Activated naive CD4-positive, alpha-beta T cell treated with anti-CD3 and anti-CD28 coated beads, Interleukin-2, amount 50 U/mL, for 24 hours (primary cell): ENCODE data around the gene PLBD2.

ENCODE experiments used
- H3K27ac Mint-ChIP-seq: one replicate; pipeline ENCODE4 v1.8.0; 2021; ENCODE audit warnings: mild to moderate bottlenecking, mixed read lengths
- H3K27me3 Mint-ChIP-seq: one replicate; pipeline ENCODE4 v1.8.0; 2021; ENCODE audit warnings: mixed read lengths
- H3K36me3 Mint-ChIP-seq: one replicate; pipeline ENCODE4 v1.8.0; 2021; ENCODE audit warnings: mixed read lengths
- H3K4me1 Mint-ChIP-seq: one replicate; pipeline ENCODE4 v1.8.0; 2021; ENCODE audit warnings: mixed read lengths
- H3K4me3 Mint-ChIP-seq: one replicate; pipeline ENCODE4 v1.8.0; 2021; ENCODE audit warnings: mild to moderate bottlenecking, mixed read lengths
- H3K9me3 Mint-ChIP-seq: one replicate; pipeline ENCODE4 v1.8.0; 2021; ENCODE audit warnings: mixed read lengths

The PLBD2 gene

GRCh38 chr12:113432986-113433385 is 74.6 kb downstream of the PLBD2 start:
- Mint-ChIP-seq H3K9me3 (no peaks in the 10 kb centered on the region), H3K4me1 (no peaks in the 10 kb centered on the region), H3K4me3 (no peak overlapping the region), H3K27ac (no peak overlapping the region), H3K36me3 (no peaks in the 10 kb centered on the region), H3K27me3 (no peaks in the 10 kb centered on the region)

DNA sequence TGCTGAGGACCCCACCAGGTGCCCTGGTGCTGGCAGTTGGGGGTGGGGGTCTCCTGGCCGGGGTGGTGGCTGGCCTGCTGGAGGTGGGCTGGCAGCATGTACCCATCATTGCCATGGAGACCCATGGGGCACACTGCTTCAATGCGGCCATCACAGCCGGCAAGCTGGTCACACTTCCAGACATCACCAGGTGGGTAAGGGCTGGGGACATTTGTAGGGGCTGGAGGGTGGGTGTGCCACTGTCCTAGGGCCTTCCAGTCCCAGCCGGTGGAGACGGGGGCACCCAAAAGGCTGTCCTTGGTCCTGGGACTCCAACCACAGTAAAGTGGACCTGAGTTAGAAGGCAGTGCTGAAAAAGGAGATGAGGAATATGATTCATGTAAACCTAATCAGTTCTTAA is 77.0 kb downstream of the PLBD2 start:
- Mint-ChIP-seq H3K36me3 (no peaks in the 10 kb centered on the region), H3K9me3 (no peaks in the 10 kb centered on the region), H3K4me1 (no peaks in the 10 kb centered on the region), H3K27me3 (no peaks in the 10 kb centered on the region), H3K4me3 (no peak overlapping the region), H3K27ac (no peak overlapping the region)

- no peaks in the 10 kb centered on the region for H3K4me1 Mint-ChIP-seq
- H3K27ac Mint-ChIP-seq = no peak overlapping the region
- no peaks in the 10 kb centered on the region for H3K36me3 Mint-ChIP-seq
- H3K9me3 Mint-ChIP-seq = no peaks in the 10 kb centered on the region
- no peak overlapping the region for H3K4me3 Mint-ChIP-seq
- H3K27me3 Mint-ChIP-seq = no peaks in the 10 kb centered on the region
Measured at GRCh38 chr12:113436586-113436985, 78.2 kb downstream of the PLBD2 start.

GRCh38 chr12:113436993-113437728 is 78.8 kb downstream of the PLBD2 start:
- H3K9me3 Mint-ChIP-seq = no peaks in the 10 kb centered on the region
- H3K27me3 Mint-ChIP-seq = no peaks in the 10 kb centered on the region
- no peaks in the 10 kb centered on the region for H3K4me1 Mint-ChIP-seq
- H3K27ac Mint-ChIP-seq = no peak overlapping the region
- H3K4me3 Mint-ChIP-seq = no peak overlapping the region
- no peaks in the 10 kb centered on the region for H3K36me3 Mint-ChIP-seq

DNA sequence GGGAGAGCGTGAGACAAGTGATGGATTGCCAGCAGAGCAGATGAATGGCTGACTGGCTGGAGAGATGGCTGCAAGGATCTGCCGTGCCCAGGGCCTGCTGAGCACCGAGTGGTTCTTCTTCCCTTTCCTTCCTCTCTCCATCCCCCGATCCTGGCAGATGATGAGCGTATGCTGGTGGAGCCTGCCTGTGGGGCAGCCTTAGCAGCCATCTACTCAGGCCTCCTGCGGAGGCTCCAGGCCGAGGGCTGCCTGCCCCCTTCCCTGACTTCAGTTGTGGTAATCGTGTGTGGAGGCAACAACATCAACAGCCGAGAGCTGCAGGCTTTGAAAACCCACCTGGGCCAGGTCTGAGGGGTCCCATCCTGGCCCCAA is 79.3 kb downstream of the PLBD2 start:
- Mint-ChIP-seq H3K4me1 (no peaks in the 10 kb centered on the region), H3K27ac (no peak overlapping the region), H3K4me3 (no peak overlapping the region), H3K9me3 (no peaks in the 10 kb centered on the region), H3K27me3 (no peaks in the 10 kb centered on the region), H3K36me3 (no peaks in the 10 kb centered on the region)

DNA sequence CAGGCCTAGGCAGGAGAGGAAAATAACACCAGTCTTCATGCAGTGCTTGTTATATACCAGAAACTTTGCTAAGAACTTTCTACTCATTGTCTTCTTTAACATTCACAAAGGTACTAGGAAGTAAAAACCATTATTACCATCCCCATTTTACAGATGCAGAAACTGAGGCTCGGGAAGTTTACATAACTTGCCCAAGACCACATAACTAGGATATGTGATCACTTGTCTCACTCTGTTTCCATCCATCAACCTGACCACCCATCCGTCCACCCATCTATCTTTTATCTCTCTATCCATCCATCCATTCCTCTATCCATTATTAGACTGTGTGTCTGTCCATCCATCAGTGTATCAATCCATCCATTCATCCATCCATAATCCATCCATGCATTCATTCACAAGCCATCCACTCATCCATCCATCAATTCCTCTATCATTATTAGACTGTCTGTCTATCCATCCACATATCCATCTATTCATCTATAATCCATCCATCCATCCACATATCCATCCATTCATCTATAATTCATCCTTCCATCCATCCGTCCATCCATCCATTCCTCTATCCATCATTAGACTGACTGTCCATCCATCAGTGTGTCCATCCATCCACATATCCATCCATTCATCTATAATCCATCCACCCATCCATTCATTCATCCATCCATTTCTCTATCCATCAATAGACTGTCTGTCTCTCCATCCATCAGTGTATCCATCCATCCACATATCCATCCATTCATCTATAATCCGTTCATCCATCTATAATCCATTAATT is 80.3 kb downstream of the PLBD2 start:
- H3K9me3 Mint-ChIP-seq = no peaks in the 10 kb centered on the region
- H3K4me1 Mint-ChIP-seq = no peaks in the 10 kb centered on the region
- H3K36me3 Mint-ChIP-seq = no peaks in the 10 kb centered on the region
- peaks cover 1% of the 10 kb centered on the region for H3K27me3 Mint-ChIP-seq
- no peak overlapping the region for H3K4me3 Mint-ChIP-seq
- H3K27ac Mint-ChIP-seq = no peak overlapping the region

GRCh38 chr12:113439301-113439597 is 80.9 kb downstream of the PLBD2 start:
- H3K4me1 Mint-ChIP-seq = no peaks in the 10 kb centered on the region
- peaks cover 1% of the 10 kb centered on the region for H3K27me3 Mint-ChIP-seq
- no peak overlapping the region for H3K4me3 Mint-ChIP-seq
- no peaks in the 10 kb centered on the region for H3K9me3 Mint-ChIP-seq
- no peaks in the 10 kb centered on the region for H3K36me3 Mint-ChIP-seq
- no peak overlapping the region for H3K27ac Mint-ChIP-seq

DNA sequence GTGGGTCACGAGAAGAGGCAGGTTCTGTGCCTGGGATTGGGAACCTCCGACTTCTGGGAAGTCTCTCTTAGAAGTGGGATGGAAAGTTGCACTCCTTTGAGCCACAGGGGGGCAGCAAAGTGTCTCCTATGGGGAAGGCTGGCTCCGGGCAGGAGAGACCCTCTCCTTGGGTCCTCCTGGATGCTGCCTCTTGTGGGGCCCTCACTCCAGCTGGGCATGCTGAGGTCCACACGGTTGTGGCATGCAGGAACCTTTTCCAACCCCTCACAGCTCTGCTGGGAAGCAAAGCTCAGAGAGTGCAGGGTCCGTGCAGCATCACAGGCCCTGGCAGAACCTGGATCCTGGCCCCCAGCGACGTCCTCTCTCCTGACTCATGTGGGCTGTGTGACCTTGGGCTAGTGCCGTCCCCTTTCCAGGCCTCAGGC is 81.2 kb downstream of the PLBD2 start:
- Mint-ChIP-seq H3K27me3 (peaks cover 1% of the 10 kb centered on the region), H3K9me3 (no peaks in the 10 kb centered on the region), H3K27ac (no peak overlapping the region), H3K4me3 (no peak overlapping the region), H3K4me1 (no peaks in the 10 kb centered on the region), H3K36me3 (no peaks in the 10 kb centered on the region)

- Mint-ChIP-seq H3K27ac (no peak overlapping the region), H3K36me3 (no peaks in the 10 kb centered on the region), H3K27me3 (peaks cover 4% of the 10 kb centered on the region), H3K4me3 (no peak overlapping the region), H3K4me1 (no peaks in the 10 kb centered on the region), H3K9me3 (no peaks in the 10 kb centered on the region)
Measured at GRCh38 chr12:113440336-113440735, 81.9 kb downstream of the PLBD2 start.
